ENCODE results near the gene ALOXE3. TPM values are rescaled to one million over a fixed set of nuclear protein-coding genes. Genes with fewer than 3 reads are reported as not detected.

The ALOXE3 gene
- total and polyA plus RNA-seq, 12 donors = 0.09 TPM; not detected in 11

DNA sequence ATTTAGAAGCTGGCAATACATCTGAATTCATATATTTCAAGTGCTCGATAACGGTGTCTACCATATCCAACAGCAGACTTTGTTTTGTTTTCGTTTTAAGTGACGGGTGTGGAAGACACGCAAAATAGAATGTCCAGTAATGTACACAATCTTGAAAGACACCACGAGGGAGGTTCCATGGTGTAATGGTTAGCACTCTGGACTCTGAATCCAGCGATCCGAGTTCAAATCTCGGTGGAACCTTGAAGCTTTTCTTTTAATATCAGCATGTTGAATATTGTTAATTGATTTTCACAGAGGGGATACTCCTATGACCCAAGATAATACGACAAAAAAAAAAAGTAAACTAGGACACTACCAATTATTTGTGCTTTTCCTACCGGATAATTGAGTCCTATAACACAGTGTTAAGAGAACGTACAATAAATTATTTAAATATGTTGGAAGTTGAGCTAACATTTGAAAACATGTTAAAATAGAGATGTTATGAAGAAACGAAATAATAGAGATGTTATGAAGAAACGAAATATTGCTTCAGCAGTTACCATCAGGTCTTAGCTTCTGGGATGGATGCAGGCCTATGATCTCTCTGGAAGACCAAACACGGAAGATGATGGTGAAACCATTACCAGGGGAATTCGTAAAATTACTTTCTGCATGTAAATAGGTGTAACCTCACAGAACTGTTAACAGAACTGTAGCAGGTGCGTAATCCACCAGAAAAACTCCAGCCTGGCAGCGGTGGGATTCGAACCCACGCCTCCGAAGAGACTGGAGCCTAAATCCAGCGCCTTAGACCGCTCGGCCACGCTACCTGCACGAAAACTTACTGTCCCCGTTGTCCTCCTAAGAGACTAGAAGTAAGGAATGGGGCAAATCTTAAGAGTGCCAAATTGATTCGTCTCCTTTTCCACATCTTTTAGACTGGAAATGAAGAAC is 1.5 kb upstream of the ALOXE3 start:
- Histone ChIP-seq H3K4me3 (peak overlapping the region; percentile 36 to 91 (median 64)), H3K36me3 (no peaks in the 10 kb centered on the region), H3K9me3 (no peaks in the 10 kb centered on the region), H3K27me3 (peaks cover 0 to 79% (median 38%) of the 10 kb centered on the region in 7 donors), H3K4me1 (peaks cover 25 to 77% (median 63%) of the 10 kb centered on the region in 9 donors), H3K27ac (peak overlapping the region; percentile 33 to 85 (median 67))
- ATAC-seq = peak; percentile 43 to 85 (median 76)
- no peak for TF ChIP-seq CTCF (IDR thresholded peaks at IDR 0.05)
- intact Hi-C loops (cut with DNase I) = loop anchor here (1.0 to 10.0 kb wide), 16 partner anchors 25 to 177 kb away; partner anchors contain the start of genes VAMP2 (in 2 of the 10) and SLC25A35 (in 1 of the 10)
- peak; percentile 75 to 80 for DNase-seq
- WGBS, 2 donors = 0 to 1% methylated on average over 28 of the region's 28 CpGs

GRCh38 chr17:8118769-8119580 is 661 bp upstream of the ALOXE3 start:
- DNase-seq = peak; percentile 89 to 91
- Histone ChIP-seq H3K27me3 (peaks cover 0 to 78% (median 42%) of the 10 kb centered on the region in 7 donors), H3K27ac (peak overlapping the region; percentile 33 to 85 (median 71)), H3K4me3 (peak overlapping the region; percentile 36 to 91 (median 64)), H3K36me3 (no peaks in the 10 kb centered on the region), H3K9me3 (no peaks in the 10 kb centered on the region), H3K4me1 (peaks cover 22 to 69% (median 55%) of the 10 kb centered on the region in 9 donors)
- 1% methylated on average over 38 of the region's 38 CpGs for WGBS, 2 donors
- intact Hi-C loops (cut with DNase I) = loop anchor here in 6 of 10 donors (1.0 to 5.0 kb wide), 10 partner anchors 24 to 178 kb away; partner anchors contain the start of gene SLC25A35 (in 1 of the 6)
- TF ChIP-seq CTCF (IDR thresholded peaks at IDR 0.05) = peak; percentile 74 to 97 (median 89)
- peak; percentile 75 to 89 (median 86) for ATAC-seq

GRCh38 chr17:8117367-8117979 is 841 bp downstream of the ALOXE3 start:
- Histone ChIP-seq H3K9me3 (no peaks in the 10 kb centered on the region), H3K27me3 (peaks cover 0 to 78% (median 48%) of the 10 kb centered on the region in 7 donors), H3K4me3 (peak overlapping the region in 9 of 10 donors; percentile 36 to 91 (median 65)), H3K27ac (no peak overlapping the region), H3K4me1 (peaks cover 14 to 54% (median 40%) of the 10 kb centered on the region in 9 donors), H3K36me3 (no peaks in the 10 kb centered on the region)
- WGBS, 2 donors = 8 to 10% methylated on average over 18 of the region's 18 CpGs
- TF ChIP-seq CTCF (IDR thresholded peaks at IDR 0.05) = no peak
- DNase-seq (peak in 1 of 2 donors; percentile 14), ATAC-seq (no peak)
- intact Hi-C loops (cut with DNase I) = loop anchor here in 3 of 10 donors (5.0 kb wide), 3 partner anchors 40 to 180 kb away; partner anchors contain the start of gene SLC25A35 (in 1 of the 3)
